Measurements from ENCODE around the gene GPR68.

GRCh38 chr14:91184559-91184958 is 59.9 kb downstream of the GPR68 start:
- TF ChIP-seq POLR2A (IDR thresholded peaks at IDR 0.05; ENCODE audit: low read length): no peak
- TF ChIP-seq REST (IDR thresholded peaks at IDR 0.05): no peak
- no peak for TF ChIP-seq CTCF (IDR thresholded peaks at IDR 0.05)
- TF ChIP-seq RFX5 (IDR thresholded peaks at IDR 0.05): no peak
- TF ChIP-seq TP53 (CRISPR knock-in tag; IDR thresholded peaks at IDR 0.05): no peak
